H9 (cell line): ENCODE measurements around the gene CLPX. TPM values are rescaled to one million over a fixed set of nuclear protein-coding genes. Genes with fewer than 3 reads are reported as not detected.

Experiments
- DNase-seq: peaks from one replicate; pipeline ENCODE4 v3.0.0-alpha.2; 2017
- H2AFZ ChIP-seq: one replicate; pipeline ENCODE4 v1.6.1; 2013; ENCODE audit warnings: mild to moderate bottlenecking, low read length, control low read depth, moderate library complexity
- H2AK5ac ChIP-seq: 2 replicates; pipeline ENCODE4 v1.6.1; 2013; ENCODE audit warnings: low read length, control low read depth, mixed read lengths; ENCODE audit not compliant: insufficient read length
- H2BK120ac ChIP-seq: one replicate; pipeline ENCODE4 v1.6.1; 2013; ENCODE audit warnings: low read depth, mild to moderate bottlenecking, low read length, control low read depth, inconsistent platforms; ENCODE audit not compliant: poor library complexity, severe bottlenecking
- H2BK12ac ChIP-seq: 2 replicates; pipeline ENCODE4 v1.6.1; 2013; ENCODE audit warnings: low read length, control low read depth, mixed read lengths, low read depth; ENCODE audit not compliant: insufficient read length
- H2BK15ac ChIP-seq: 2 replicates; pipeline ENCODE4 v1.6.1; 2013; ENCODE audit warnings: low read depth, low read length, control low read depth
- H2BK20ac ChIP-seq: one replicate; pipeline ENCODE4 v1.6.1; 2013; ENCODE audit warnings: low read depth, mild to moderate bottlenecking, low read length, control low read depth, inconsistent platforms; ENCODE audit not compliant: poor library complexity, severe bottlenecking
- H2BK5ac ChIP-seq: 2 replicates; pipeline ENCODE4 v1.6.1; 2013; ENCODE audit warnings: low read length, control low read depth, mixed read lengths; ENCODE audit not compliant: insufficient read length
- H3K14ac ChIP-seq: 2 replicates; pipeline ENCODE4 v1.6.1; 2013; ENCODE audit warnings: low read length, control low read depth; ENCODE audit not compliant: insufficient read depth
- H3K18ac ChIP-seq: 2 replicates; pipeline ENCODE4 v1.6.1; 2013; ENCODE audit warnings: low read depth, mild to moderate bottlenecking, mixed read lengths, low read length, control low read depth; ENCODE audit not compliant: insufficient read length
- H3K23ac ChIP-seq: 2 replicates; pipeline ENCODE4 v1.6.1; 2013; ENCODE audit warnings: low read length, control low read depth, mixed read lengths, low read depth; ENCODE audit not compliant: insufficient read length
- H3K23me2 ChIP-seq: 2 replicates; pipeline ENCODE4 v1.6.1; 2013; ENCODE audit warnings: low read depth, mild to moderate bottlenecking, mixed read lengths, low read length, control low read depth; ENCODE audit not compliant: insufficient read length, poor library complexity, severe bottlenecking
- H3K27ac ChIP-seq: 2 replicates; pipeline ENCODE4 v1.5.1; 2013; ENCODE audit warnings: low read length, control low read depth, mixed read lengths, low read depth; ENCODE audit not compliant: insufficient read length
- H3K27me3 ChIP-seq: 2 replicates; pipeline ENCODE4 v1.6.1; 2013; ENCODE audit warnings: low read length, control low read depth, inconsistent platforms; ENCODE audit not compliant: insufficient read depth
- H3K4ac ChIP-seq: 2 replicates; pipeline ENCODE4 v1.6.1; 2013; ENCODE audit warnings: low read depth, mild to moderate bottlenecking, control low read depth, inconsistent platforms, low read length, moderate library complexity
- H3K4me1 ChIP-seq: 2 replicates; pipeline ENCODE4 v1.6.1; 2013; ENCODE audit warnings: low read length, control low read depth, inconsistent platforms; ENCODE audit not compliant: insufficient read depth
- H3K4me2 ChIP-seq: 2 replicates; pipeline ENCODE4 v1.6.1; 2013; ENCODE audit warnings: low read length, control low read depth, mixed read lengths; ENCODE audit not compliant: insufficient read length, insufficient read depth
- H3K56ac ChIP-seq: 2 replicates; pipeline ENCODE4 v1.6.1; 2013; ENCODE audit warnings: low read depth, mild to moderate bottlenecking, mixed read lengths, low read length, control low read depth; ENCODE audit not compliant: insufficient read length
- H3K79me1 ChIP-seq: 2 replicates; pipeline ENCODE4 v1.6.1; 2013; ENCODE audit warnings: low read depth, mild to moderate bottlenecking, moderate library complexity, low read length, control low read depth, inconsistent platforms; ENCODE audit not compliant: insufficient read depth, poor library complexity, severe bottlenecking
- H3K79me2 ChIP-seq: 2 replicates; pipeline ENCODE4 v1.6.1; 2013; ENCODE audit warnings: low read length, control low read depth, inconsistent platforms; ENCODE audit not compliant: insufficient read depth
- H3K9ac ChIP-seq: 2 replicates; pipeline ENCODE4 v1.6.1; 2013; ENCODE audit warnings: low read length, control low read depth, mixed read lengths; ENCODE audit not compliant: insufficient read length; ENCODE audit errors: extremely low read depth
- H3K9me3 ChIP-seq: one replicate; pipeline ENCODE4 v1.6.1; 2013; ENCODE audit warnings: low read depth, low read length, inconsistent platforms; ENCODE audit not compliant: control insufficient read depth
- H3T11ph ChIP-seq: one replicate; pipeline ENCODE4 v1.6.1; 2013; ENCODE audit warnings: mild to moderate bottlenecking, low read length, control low read depth, inconsistent platforms
- H4K20me1 ChIP-seq: one replicate; pipeline ENCODE4 v1.6.1; 2013; ENCODE audit not compliant: control insufficient read depth, insufficient read length, insufficient read depth
- H4K5ac ChIP-seq: 2 replicates; pipeline ENCODE4 v1.6.1; 2013; ENCODE audit warnings: low read depth, mild to moderate bottlenecking, mixed read lengths, low read length, control low read depth; ENCODE audit not compliant: insufficient read length
- H4K8ac ChIP-seq: replicated peaks from 2 replicates; pipeline ENCODE4 v1.6.1; 2013; ENCODE audit warnings: low read length, control low read depth, mixed read lengths, low read depth; ENCODE audit not compliant: insufficient read length
- H4K91ac ChIP-seq: 2 replicates; pipeline ENCODE4 v1.6.1; 2013; ENCODE audit warnings: low read depth, mild to moderate bottlenecking, moderate library complexity, mixed read lengths, low read length, control low read depth; ENCODE audit not compliant: insufficient read length
- H3K27ac Mint-ChIP-seq, 3 experiments: 2 replicates in 2 of 3; 3 replicates in 1 of 3; pipeline ENCODE4 v1.8.0; 2020 to 2021; ENCODE audit warnings: mixed read lengths in 3 of 3, mild to moderate bottlenecking in 1 of 3, moderate library complexity in 1 of 3
- H3K27me3 Mint-ChIP-seq: 2 replicates; pipeline ENCODE4 v1.8.0; 2021; ENCODE audit warnings: low read depth, mild to moderate bottlenecking, moderate library complexity, mixed read lengths
- H3K36me3 Mint-ChIP-seq, 3 experiments: 2 replicates in 2 of 3; 3 replicates in 1 of 3; pipeline ENCODE4 v1.8.0; 2020 to 2021; ENCODE audit warnings: low read depth in 3 of 3, mixed read lengths in 3 of 3; ENCODE audit not compliant: insufficient read depth in 1 of 3
- H3K4me1 Mint-ChIP-seq, 2 experiments: 2 replicates each; pipeline ENCODE4 v1.8.0; 2020; ENCODE audit warnings: mixed read lengths in 2 of 2
- H3K4me3 Mint-ChIP-seq, 2 experiments: 2 replicates in 1 of 2; 3 replicates in 1 of 2; pipeline ENCODE4 v1.8.0; 2020 to 2021; ENCODE audit warnings: mild to moderate bottlenecking in 2 of 2, mixed read lengths in 2 of 2, moderate library complexity in 1 of 2
- H3K9me3 Mint-ChIP-seq, 2 experiments: 2 replicates in 1 of 2; 3 replicates in 1 of 2; pipeline ENCODE4 v1.8.0; 2020; ENCODE audit warnings: mild to moderate bottlenecking in 2 of 2, mixed read lengths in 2 of 2, moderate library complexity in 1 of 2
- CTCF ChIP-seq: fragments of 200-600 bp; sonication (generic); conservative IDR thresholded peaks from 3 replicates; pipeline ENCODE4 v1.8.0; 2021; ENCODE audit warnings: antibody characterized with exemption, mild to moderate bottlenecking
- WGBS: extraction: QIAGEN DNeasy Blood & Tissue Kit; methylation state at CpG from one replicate; pipeline ENCODE4 v1.1.7; 2013; ENCODE audit warnings: missing lambda C conversion rate, low lambda C conversion rate, mixed read lengths; ENCODE audit not compliant: insufficient read length; ENCODE audit errors: extremely low coverage; 5-methylcytosine and 5-hydroxymethylcytosine counted together
- total RNA-seq: library from RNA; stranded (reverse); gene quantifications from 2 replicates; pipeline ENCODE4 v1.2.1, GENCODE V29; 2021

Gene CLPX
- total RNA-seq, 1 experiment from 2014 or later, result 55.8 TPM

GRCh38 chr15:65101411-65101890, 83.7 kb downstream of the CLPX start:
- no peak overlapping the region for H2BK120ac ChIP-seq
- H3K9me3 Mint-ChIP-seq, result no peaks in the 10 kb centered on the region

More at GRCh38 chr15:65101411-65101890, 83.7 kb downstream of the CLPX start:
- H3K79me2 ChIP-seq, result no peaks in the 10 kb centered on the region
- H3K27ac Mint-ChIP-seq, result peak overlapping the region; percentile 16 to 91 (median 34); a peak in 4 of 7 replicates
- H3K23me2 ChIP-seq, result peaks cover 3% of the 10 kb centered on the region
- H3K4me1 Mint-ChIP-seq, result peaks cover 4% of the 10 kb centered on the region in 2 experiments; a peak in 3 of 4 replicates
- no peaks in the 10 kb centered on the region for H3K9me3 ChIP-seq
- H3K79me1 ChIP-seq, result no peaks in the 10 kb centered on the region
- no peaks in the 10 kb centered on the region for H3K4me1 ChIP-seq
- no peak overlapping the region for H3K27ac ChIP-seq
- no peaks in the 10 kb centered on the region for H4K20me1 ChIP-seq
- H3K23ac ChIP-seq, result no peak overlapping the region
- H4K91ac ChIP-seq, result no peak overlapping the region
- H3K4me3 Mint-ChIP-seq, result peak overlapping the region in 1 of 2 experiments; percentile 81; a peak in 4 of 5 replicates
- H3K9ac ChIP-seq, result no peak overlapping the region
- H2AK5ac ChIP-seq, result no peak overlapping the region
- H3K18ac ChIP-seq, result no peak overlapping the region
- H3T11ph ChIP-seq, result no peak overlapping the region
- no peak overlapping the region for H2BK12ac ChIP-seq
- no peak overlapping the region for H3K4me2 ChIP-seq
- no peaks in the 10 kb centered on the region for H3K27me3 ChIP-seq
- H3K36me3 Mint-ChIP-seq, result peaks cover 6 to 20% (median 8%) of the 10 kb centered on the region in 3 experiments; a peak in 6 of 7 replicates
- no peak overlapping the region for H2BK5ac ChIP-seq
- no peak overlapping the region for H2BK20ac ChIP-seq
- no peak overlapping the region for H2BK15ac ChIP-seq
- DNase-seq, result peak; percentile 87
- H4K5ac ChIP-seq, result no peak overlapping the region
- H2AFZ ChIP-seq, result no peak overlapping the region
- WGBS, result no CpG with 5 or more reads among the region's 9 CpGs
- H3K27me3 Mint-ChIP-seq, result no peaks in the 10 kb centered on the region
- H4K8ac ChIP-seq, result no peak overlapping the region
- no peak overlapping the region for H3K4ac ChIP-seq
- peak; percentile 94 for TF ChIP-seq CTCF
- H3K56ac ChIP-seq, result no peak overlapping the region
- H3K14ac ChIP-seq, result peak overlapping the region; percentile 38; the same call in 1 of the 2 replicates
